Subcutaneous adipose tissue (tissue), 4 donors: ENCODE results near the gene SLC8A2. TPM values are rescaled to one million over a fixed set of nuclear protein-coding genes. Genes with fewer than 3 reads are reported as not detected.

ENCODE experiments used
- total RNA-seq, 4 donors: library from RNA; depleted of rRNA; stranded (reverse); fragments of >200 nt; gene quantifications; one replicate each; pipeline ENCODE4 v1.1.0, GENCODE V29; 2016
- TF ChIP-seq, protein P1 (sequence below): fragments of 450-650 bp; IDR thresholded peaks from one replicate; pipeline ENCODE4 v1.5.1; 2016; ENCODE audit warnings: low read depth, mild to moderate bottlenecking, control low read depth, antibody characterized with exemption, moderate library complexity

The SLC8A2 gene
- total RNA-seq, 4 donors from 2014 or later, result 0.17 to 4.3 (median 0.22) TPM; not detected in 1

DNA sequence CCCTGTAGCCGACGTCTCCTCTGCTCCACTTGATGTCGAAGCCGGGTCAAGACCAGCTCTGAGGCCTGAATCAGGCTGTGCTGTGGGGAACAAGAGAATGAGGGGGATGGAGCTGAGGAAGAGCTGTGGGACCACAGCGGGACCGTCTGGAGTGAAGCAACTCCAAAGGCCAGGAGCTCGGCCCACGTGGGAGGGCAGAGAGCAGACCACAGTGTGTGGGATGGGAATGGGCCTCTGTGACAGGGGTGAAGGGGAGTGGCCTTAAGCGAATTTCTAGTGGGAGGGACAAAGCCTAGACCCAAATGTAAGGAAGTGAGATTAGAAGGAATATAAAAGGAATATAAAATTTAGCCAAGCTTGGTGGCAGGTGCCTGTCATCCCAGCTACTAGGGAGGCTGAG is 3.8 kb upstream of the SLC8A2 start:
- TF ChIP-seq, protein P1, sequence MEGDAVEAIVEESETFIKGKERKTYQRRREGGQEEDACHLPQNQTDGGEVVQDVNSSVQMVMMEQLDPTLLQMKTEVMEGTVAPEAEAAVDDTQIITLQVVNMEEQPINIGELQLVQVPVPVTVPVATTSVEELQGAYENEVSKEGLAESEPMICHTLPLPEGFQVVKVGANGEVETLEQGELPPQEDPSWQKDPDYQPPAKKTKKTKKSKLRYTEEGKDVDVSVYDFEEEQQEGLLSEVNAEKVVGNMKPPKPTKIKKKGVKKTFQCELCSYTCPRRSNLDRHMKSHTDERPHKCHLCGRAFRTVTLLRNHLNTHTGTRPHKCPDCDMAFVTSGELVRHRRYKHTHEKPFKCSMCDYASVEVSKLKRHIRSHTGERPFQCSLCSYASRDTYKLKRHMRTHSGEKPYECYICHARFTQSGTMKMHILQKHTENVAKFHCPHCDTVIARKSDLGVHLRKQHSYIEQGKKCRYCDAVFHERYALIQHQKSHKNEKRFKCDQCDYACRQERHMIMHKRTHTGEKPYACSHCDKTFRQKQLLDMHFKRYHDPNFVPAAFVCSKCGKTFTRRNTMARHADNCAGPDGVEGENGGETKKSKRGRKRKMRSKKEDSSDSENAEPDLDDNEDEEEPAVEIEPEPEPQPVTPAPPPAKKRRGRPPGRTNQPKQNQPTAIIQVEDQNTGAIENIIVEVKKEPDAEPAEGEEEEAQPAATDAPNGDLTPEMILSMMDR, result no peak

DNA sequence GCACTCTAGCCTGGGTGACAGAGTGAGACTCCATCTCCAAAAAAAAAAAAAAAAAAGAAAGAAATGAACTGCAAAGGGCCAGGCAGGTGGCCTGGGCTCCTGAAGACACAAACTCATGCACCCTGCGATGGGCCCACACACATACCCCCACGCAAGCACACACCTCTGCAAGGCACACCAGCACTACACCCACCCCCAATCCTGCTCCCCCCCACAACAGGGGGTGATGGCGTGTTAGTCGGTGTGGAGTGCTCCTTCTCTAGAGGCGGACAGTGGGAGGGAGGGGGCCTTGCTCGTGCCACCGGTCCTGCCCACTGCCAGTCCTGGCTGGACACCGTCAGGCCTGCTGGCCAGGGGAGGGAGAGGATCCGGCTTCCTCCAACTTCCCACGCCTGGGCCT is 1.6 kb upstream of the SLC8A2 start:
- TF ChIP-seq, protein P1, result no peak

DNA sequence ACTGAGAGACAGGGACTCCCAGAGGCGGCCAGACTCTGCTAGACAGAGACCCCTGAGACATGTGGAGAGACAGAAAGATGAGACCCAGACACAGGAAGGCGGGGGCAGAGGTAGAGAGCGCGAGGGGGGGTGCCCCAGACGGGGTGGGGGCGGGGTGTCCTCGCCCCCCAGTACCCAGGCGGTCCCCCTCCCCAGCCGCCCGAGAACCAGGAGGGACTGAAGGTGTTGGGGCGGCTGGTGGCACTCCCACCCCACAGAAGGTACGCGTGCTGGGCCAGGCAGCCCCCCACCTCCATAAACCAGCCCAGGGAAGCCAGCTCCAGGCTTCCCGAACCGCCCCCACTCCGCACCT is 336 bp downstream of the SLC8A2 start:
- TF ChIP-seq, protein P1, result no peak

DNA sequence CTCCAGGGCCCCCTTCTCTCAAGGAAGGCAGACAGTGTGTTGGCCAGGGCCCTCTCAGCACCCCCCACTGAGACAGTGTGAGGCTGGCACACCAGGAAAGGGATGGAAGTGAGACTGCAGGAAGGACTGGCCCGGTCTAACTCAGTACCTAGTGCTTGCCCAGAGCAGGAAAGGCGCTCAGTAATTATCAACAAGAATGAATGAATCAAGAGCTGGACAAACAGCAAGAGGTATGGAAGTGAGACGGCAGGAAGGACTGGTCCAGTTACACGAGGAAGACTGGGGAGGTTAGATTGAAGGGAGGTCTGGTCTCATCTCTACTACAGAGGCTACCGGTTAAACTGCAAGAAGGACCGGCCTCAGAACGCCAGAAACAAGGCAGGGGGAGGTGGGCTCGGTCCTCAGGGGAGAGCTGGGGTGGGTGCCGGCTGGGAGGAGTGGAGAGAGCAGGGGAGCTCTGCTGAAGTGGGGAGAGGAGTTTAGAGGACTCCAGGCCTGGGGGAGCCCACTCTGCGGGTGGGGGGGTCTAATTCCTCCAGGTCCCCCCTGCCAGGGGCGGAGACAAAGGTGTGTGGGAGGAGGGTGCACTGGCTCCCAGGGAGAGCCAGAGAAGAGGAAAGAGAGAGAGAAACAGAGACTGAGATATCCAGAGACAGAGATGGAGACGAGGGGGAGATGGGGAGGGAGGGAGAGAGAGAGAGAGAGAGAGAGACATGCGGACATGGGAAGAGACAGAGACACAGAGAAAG is 1.1 kb downstream of the SLC8A2 start:
- TF ChIP-seq, protein P1, result no peak

DNA sequence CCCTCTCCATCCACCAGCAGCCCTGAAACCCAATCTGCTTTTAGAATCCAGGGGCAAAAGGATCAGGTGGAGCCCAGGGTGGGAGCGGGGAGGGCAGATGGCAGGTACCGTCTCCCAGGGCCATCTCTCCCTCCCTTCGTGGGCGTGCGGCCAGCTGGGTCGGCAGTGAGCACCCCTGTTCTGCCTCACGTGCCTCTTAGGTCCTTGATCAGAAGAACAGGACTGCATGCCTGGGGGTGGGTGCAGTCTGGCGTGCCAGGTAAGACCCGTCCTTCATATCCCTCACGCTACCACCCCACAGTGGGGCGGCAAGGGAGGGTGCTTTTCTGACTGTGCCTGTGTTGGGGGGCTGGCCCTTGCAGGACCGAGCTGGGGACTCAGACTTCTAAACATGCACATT is 2.0 kb downstream of the SLC8A2 start:
- TF ChIP-seq, protein P1, result no peak

DNA sequence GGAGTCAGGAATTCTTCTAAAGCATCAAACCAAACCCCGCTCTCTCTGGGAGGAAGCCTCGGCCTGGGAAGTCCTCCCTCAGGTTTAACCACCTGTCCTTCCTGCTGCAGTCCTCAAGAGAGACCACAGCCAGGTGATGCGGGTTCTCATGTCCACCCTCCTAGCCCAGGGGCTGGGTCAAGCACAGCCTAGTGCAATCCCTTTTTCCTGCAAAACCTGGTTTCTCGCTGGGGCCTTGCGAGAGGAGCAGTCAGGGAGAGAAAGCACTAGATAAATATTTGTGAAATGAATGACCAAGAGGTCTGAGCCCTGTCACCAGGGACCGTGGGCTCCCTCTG is 2.4 kb downstream of the SLC8A2 start:
- TF ChIP-seq, protein P1, result no peak

DNA sequence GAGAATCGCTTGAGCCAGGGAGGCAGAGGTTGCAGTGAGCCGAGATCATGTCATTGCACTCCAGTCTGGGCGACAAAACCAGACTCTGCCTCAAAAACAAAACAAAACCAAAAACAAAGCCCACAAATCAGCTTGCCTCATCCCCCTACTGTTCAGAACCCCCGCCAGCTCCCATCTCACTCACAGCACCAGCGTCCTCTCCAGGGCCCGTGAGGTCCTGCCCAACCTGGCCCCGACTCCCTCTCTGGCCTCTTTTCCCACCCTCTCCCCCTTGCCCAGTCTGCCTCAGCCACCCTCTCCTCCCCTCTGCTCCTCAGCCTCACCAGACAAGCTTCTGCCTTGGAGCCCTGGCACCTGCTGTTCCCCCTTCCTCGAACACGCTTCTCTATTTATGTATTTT is 3.8 kb downstream of the SLC8A2 start:
- TF ChIP-seq, protein P1, result no peak
